BJ (cell line): ENCODE results near the gene SMG6. TPM values are rescaled to one million over a fixed set of nuclear protein-coding genes. Genes with fewer than 3 reads are reported as not detected.

ENCODE experiments used
- CTCF ChIA-PET: fragments of 350-600 bp; formaldehyde crosslinking; extraction: SDS; loops from one replicate; lab custom pipeline; 2021; ENCODE audit warnings: antibody characterized with exemption, inconsistent platforms; lab: Yijun Ruan, JAX
- POLR2A ChIA-PET: fragments of 300-600 bp; sonication (Branson Sonifier 250); formaldehyde crosslinking; extraction: SDS; loops from one replicate; lab custom pipeline; 2021; ENCODE audit warnings: antibody characterized with exemption; lab: Charles Lee
- DNase-seq: peaks from one replicate; pipeline ENCODE4 v3.0.0-alpha.2; 2011; ENCODE audit warnings: low read depth
- H3K27me3 ChIP-seq: 2 replicates; pipeline ENCODE4 v1.6.0; 2011; ENCODE audit warnings: low read length; ENCODE audit not compliant: control insufficient read depth, insufficient read depth
- H3K36me3 ChIP-seq: 2 replicates; pipeline ENCODE4 v1.5.1; 2011; ENCODE audit warnings: low read length; ENCODE audit not compliant: control insufficient read depth, insufficient read depth
- H3K4me3 ChIP-seq: 2 replicates; pipeline ENCODE4 v1.5.1; 2011; ENCODE audit warnings: low read depth, mild to moderate bottlenecking, control low read depth, low read length
- CTCF ChIP-seq: IDR thresholded peaks from 2 replicates; pipeline ENCODE4 v1.5.1; 2011; ENCODE audit warnings: low read depth, mild to moderate bottlenecking, control low read depth, inconsistent platforms, low read length, moderate library complexity; ENCODE audit not compliant: insufficient read depth
- polyA plus RNA-seq: library from polyadenylated mRNA; depleted of rRNA; stranded (reverse); fragments of >200 nt; gene quantifications from 2 replicates; pipeline ENCODE4 v1.2.3, GENCODE V29; 2011

Gene SMG6
- polyA plus RNA-seq, 1 experiment, result 29.7 TPM

GRCh38 chr17:2042390-2042847 lies 261.2 kb downstream of the SMG6 start:
- TF ChIP-seq CTCF, result peak; percentile 38

GRCh38 chr17:2041561-2042389 lies 261.8 kb downstream of the SMG6 start, which contains the start of gene OVCA2:
Gene OVCA2 (plus strand): TSS chr17:2042022. CDS start chr17:2042048, 26 bp downstream.
- ChIA-PET CTCF (interaction anchor here (0.8 to 3.9 kb wide), 7 partner anchors 10 to 158 kb away, joined by 3 to 12 read pairs (median 4); partner anchors contain the start of genes DPH1 and RTN4RL1), POLR2A (interaction anchor here (0.5 kb wide), 2 partner anchors 20 to 479 kb away, joined by 3 to 16 read pairs; no protein-coding TSS in a partner anchor)
- TF ChIP-seq CTCF, result peak; percentile 60
- Histone ChIP-seq H3K4me3 (peak within 1 kb of the TSS; percentile 84), H3K36me3 (peaks cover 23% of the 10 kb centered on the region), H3K27me3 (no peaks in the 10 kb centered on the region)
- DNase-seq, result peak; percentile 55

More at GRCh38 chr17:2042390-2042847, 261.2 kb downstream of the SMG6 start:
- Histone ChIP-seq H3K4me3 (peak overlapping the region; percentile 84), H3K36me3 (peaks cover 17% of the 10 kb centered on the region), H3K27me3 (no peaks in the 10 kb centered on the region)
- CTCF ChIA-PET, result interaction anchor here (0.6 to 3.9 kb wide), 5 partner anchors 11 to 146 kb away, joined by 3 to 12 read pairs (median 4); partner anchors contain the start of gene DPH1
- no peak for DNase-seq
- POLR2A ChIA-PET, result no interaction called here

- Histone ChIP-seq H3K4me3 (peak overlapping the region; percentile 84), H3K27me3 (no peaks in the 10 kb centered on the region), H3K36me3 (peaks cover 29% of the 10 kb centered on the region)
- CTCF ChIA-PET, result interaction anchor here (0.9 to 3.9 kb wide), 7 partner anchors 10 to 204 kb away, joined by 3 to 12 read pairs (median 4); partner anchors contain the start of genes DPH1 and RTN4RL1
- POLR2A ChIA-PET, result interaction anchor here (0.5 kb wide), 2 partner anchors 21 to 480 kb away, joined by 3 to 16 read pairs; no protein-coding TSS in a partner anchor
- TF ChIP-seq CTCF, result no peak
- no peak for DNase-seq
Observed at GRCh38 chr17:2040942-2041560, 262.5 kb downstream of the SMG6 start.

DNA sequence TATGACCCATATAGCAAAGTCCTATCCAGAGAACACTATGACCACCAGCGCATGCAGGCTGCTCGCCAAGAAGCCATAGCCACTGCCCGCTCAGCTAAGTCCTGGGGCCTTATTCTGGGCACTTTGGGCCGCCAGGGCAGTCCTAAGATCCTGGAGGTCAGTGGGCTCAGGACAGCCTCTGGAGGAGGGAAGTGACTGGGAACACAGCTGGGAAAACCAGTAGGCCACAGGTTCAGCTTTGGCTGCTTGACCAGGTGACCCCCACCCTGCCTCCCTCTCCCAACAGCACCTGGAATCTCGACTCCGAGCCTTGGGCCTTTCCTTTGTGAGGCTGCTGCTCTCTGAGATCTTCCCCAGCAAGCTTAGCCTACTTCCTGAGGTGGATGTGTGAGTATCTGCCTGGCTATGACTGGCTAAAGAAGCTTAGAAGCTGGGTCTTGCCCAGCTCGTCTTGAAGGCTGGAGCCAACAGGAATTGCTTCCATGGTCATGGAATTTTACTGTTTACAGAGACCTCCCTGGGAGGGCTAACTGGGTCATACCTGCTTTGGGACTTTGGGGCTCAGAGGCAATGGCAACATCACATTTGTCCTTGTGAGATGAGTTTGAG lies 263.3 kb downstream of the SMG6 start:
- CTCF ChIA-PET, result interaction anchor here (0.9 to 3.9 kb wide), 5 partner anchors 9 to 204 kb away, joined by 3 to 12 read pairs (median 5); partner anchors contain the start of gene DPH1
- Histone ChIP-seq H3K36me3 (peaks cover 34% of the 10 kb centered on the region), H3K4me3 (no peak overlapping the region), H3K27me3 (no peaks in the 10 kb centered on the region)
- no peak for TF ChIP-seq CTCF
- no peak for DNase-seq
- POLR2A ChIA-PET, result interaction anchor here (0.6 kb wide), 1 partner anchor 211 kb away, joined by 4 read pairs; no protein-coding TSS in a partner anchor
